Loucy (cell line): ENCODE measurements around the gene KLHL30.

ENCODE experiments used
- H2AFZ ChIP-seq: fragments of 200-600 bp; sonication (generic); 2 replicates; pipeline ENCODE4 v1.6.0; 2016; ENCODE audit warnings: antibody characterized with exemption, mild to moderate bottlenecking, low read length, moderate library complexity
- H3F3A ChIP-seq: fragments of 200-600 bp; 2 replicates; pipeline ENCODE4 v1.6.0; 2016; ENCODE audit warnings: antibody characterized with exemption, low read depth, mild to moderate bottlenecking
- H3K27me3 ChIP-seq: fragments of 200-600 bp; sonication (generic); 2 replicates; pipeline ENCODE4 v1.6.1; 2014; ENCODE audit warnings: low read length, mild to moderate bottlenecking; ENCODE audit not compliant: insufficient read depth, poor library complexity, severe bottlenecking
- H3K36me3 ChIP-seq: fragments of 200-600 bp; sonication (generic); 2 replicates; pipeline ENCODE4 v1.6.1; 2016; ENCODE audit warnings: low read length; ENCODE audit not compliant: insufficient read depth
- H3K4me1 ChIP-seq: fragments of 200-600 bp; sonication (generic); 2 replicates; pipeline ENCODE4 v1.5.1; 2014; ENCODE audit warnings: low read length, mild to moderate bottlenecking; ENCODE audit not compliant: insufficient read depth, poor library complexity, severe bottlenecking
- H3K4me2 ChIP-seq: fragments of 200-600 bp; sonication (generic); 2 replicates; pipeline ENCODE4 v1.6.0; 2014; ENCODE audit warnings: antibody characterized with exemption, low read length, low read depth, mild to moderate bottlenecking; ENCODE audit not compliant: poor library complexity, severe bottlenecking
- H3K4me3 ChIP-seq: fragments of 200-600 bp; sonication (generic); 2 replicates; pipeline ENCODE4 v1.5.1; 2014; ENCODE audit warnings: low read length, mild to moderate bottlenecking, mixed read lengths; ENCODE audit not compliant: poor library complexity, severe bottlenecking
- H3K79me2 ChIP-seq: fragments of 200-600 bp; sonication (generic); 2 replicates; pipeline ENCODE4 v1.6.1; 2014; ENCODE audit warnings: low read length; ENCODE audit not compliant: insufficient read depth
- H3K9ac ChIP-seq: fragments of 200-600 bp; sonication (generic); 2 replicates; pipeline ENCODE4 v1.6.0; 2014; ENCODE audit warnings: mild to moderate bottlenecking, low read depth, low read length, moderate library complexity; ENCODE audit not compliant: poor library complexity, severe bottlenecking
- H3K9me2 ChIP-seq: fragments of 200-600 bp; sonication (generic); replicated peaks from 2 replicates; pipeline ENCODE4 v1.6.1; 2016; ENCODE audit warnings: low read depth, low read length, mixed read lengths
- H3K9me3 ChIP-seq: fragments of 200-600 bp; sonication (generic); 2 replicates; pipeline ENCODE4 v1.6.1; 2014; ENCODE audit warnings: mild to moderate bottlenecking, antibody characterized with exemption, low read length, low read depth; ENCODE audit not compliant: insufficient read depth
- H4K20me1 ChIP-seq: fragments of 200-600 bp; sonication (generic); 2 replicates; pipeline ENCODE4 v1.6.0; 2014; ENCODE audit warnings: antibody characterized with exemption, low read length, mild to moderate bottlenecking; ENCODE audit not compliant: insufficient read depth, poor library complexity, severe bottlenecking
- CTCF ChIP-seq: fragments of 200-600 bp; sonication (generic); conservative IDR thresholded peaks from 2 replicates; pipeline ENCODE4 v1.5.1; 2014; ENCODE audit warnings: mild to moderate bottlenecking, antibody characterized with exemption, low read length
- EZH2phosphoT487 ChIP-seq: fragments of 200-600 bp; IDR thresholded peaks from 2 replicates; pipeline ENCODE4 v1.6.1; 2018; ENCODE audit warnings: antibody characterized with exemption, mild to moderate bottlenecking, moderate library complexity, borderline replicate concordance

Gene KLHL30

GRCh38 chr2:238161291-238162051, 23.0 kb downstream of the KLHL30 start:
- Histone ChIP-seq H2AFZ (no peak overlapping the region), H3K4me3 (no peak overlapping the region), H3K4me1 (peaks cover 14% of the 10 kb centered on the region), H3K79me2 (no peaks in the 10 kb centered on the region), H3K27me3 (no peaks in the 10 kb centered on the region), H3K9me2 (no peaks in the 10 kb centered on the region), H3F3A (no peaks in the 10 kb centered on the region), H3K36me3 (no peaks in the 10 kb centered on the region), H3K4me2 (no peak overlapping the region), H3K9ac (no peak overlapping the region), H3K9me3 (no peaks in the 10 kb centered on the region), H4K20me1 (no peaks in the 10 kb centered on the region)
- TF ChIP-seq CTCF (no peak), EZH2phosphoT487 (no peak)

- Histone ChIP-seq H3K4me1 (peaks cover 14% of the 10 kb centered on the region), H3K9ac (no peak overlapping the region), H3F3A (no peaks in the 10 kb centered on the region), H3K36me3 (peaks cover 5% of the 10 kb centered on the region; the same call in 1 of the 2 replicates), H4K20me1 (no peaks in the 10 kb centered on the region), H3K4me2 (no peak overlapping the region), H3K27me3 (no peaks in the 10 kb centered on the region), H3K9me3 (no peaks in the 10 kb centered on the region), H3K4me3 (no peak overlapping the region), H3K79me2 (no peaks in the 10 kb centered on the region), H3K9me2 (no peaks in the 10 kb centered on the region), H2AFZ (no peak overlapping the region)
- no peak for TF ChIP-seq EZH2phosphoT487
- no peak for TF ChIP-seq CTCF
Observed at GRCh38 chr2:238162251-238162845, 23.9 kb downstream of the KLHL30 start.

DNA sequence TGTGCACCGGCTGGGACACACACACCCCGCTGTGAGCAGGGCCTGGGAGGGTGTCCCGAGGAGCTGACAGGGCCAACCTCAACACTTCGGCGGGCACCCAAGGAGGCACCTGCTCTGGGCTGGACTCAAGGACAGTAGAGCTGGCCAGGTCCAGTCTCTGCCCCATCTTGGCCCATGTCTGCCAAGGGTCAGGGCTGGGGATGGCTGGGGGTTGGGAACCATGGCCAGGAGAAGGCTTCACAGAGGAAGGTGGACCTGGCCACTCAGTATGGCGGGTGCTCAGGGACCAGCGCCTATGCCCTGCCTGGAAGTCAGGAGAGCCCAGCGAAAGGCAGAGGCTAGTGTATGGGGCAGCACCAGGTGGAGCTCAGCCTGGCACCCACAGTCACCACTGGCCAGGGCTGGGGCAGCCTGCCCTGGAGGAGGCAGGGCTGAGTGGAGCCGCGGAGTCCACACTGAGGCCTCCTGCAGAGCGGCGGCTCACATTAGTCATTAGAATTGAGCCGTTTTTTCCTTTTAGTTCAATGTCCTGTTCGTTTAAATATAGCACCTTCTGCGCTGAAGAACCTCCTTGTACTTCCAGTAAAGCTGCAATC, 24.5 kb downstream of the KLHL30 start:
- Histone ChIP-seq H3K4me2 (no peak overlapping the region), H4K20me1 (no peaks in the 10 kb centered on the region), H3K4me1 (peaks cover 14% of the 10 kb centered on the region), H2AFZ (no peak overlapping the region), H3K9me2 (no peaks in the 10 kb centered on the region), H3F3A (no peaks in the 10 kb centered on the region), H3K9ac (no peak overlapping the region), H3K9me3 (no peaks in the 10 kb centered on the region), H3K79me2 (no peaks in the 10 kb centered on the region), H3K27me3 (no peaks in the 10 kb centered on the region), H3K36me3 (peaks cover 10% of the 10 kb centered on the region; the same call in 1 of the 2 replicates), H3K4me3 (no peak overlapping the region)
- TF ChIP-seq EZH2phosphoT487 (no peak), CTCF (no peak)
